Mucosa of stomach (tissue), 1 donor: Measurements from ENCODE around the gene TESK2.

Experiments used
- H3K27me3 ChIP-seq: one replicate; pipeline ENCODE4 v1.7.0; 2013; ENCODE audit warnings: mild to moderate bottlenecking, low read length; ENCODE audit not compliant: control insufficient read depth, insufficient read depth
- H3K36me3 ChIP-seq: one replicate; pipeline ENCODE4 v1.7.0; 2013; ENCODE audit warnings: low read length; ENCODE audit not compliant: control insufficient read depth, insufficient read depth
- H3K4me1 ChIP-seq: one replicate; pipeline ENCODE4 v1.7.0; 2013; ENCODE audit warnings: mild to moderate bottlenecking, low read length; ENCODE audit not compliant: control insufficient read depth, insufficient read depth
- H3K4me3 ChIP-seq: one replicate; pipeline ENCODE4 v1.7.0; 2013; ENCODE audit warnings: low read length
- H3K9ac ChIP-seq: one replicate; pipeline ENCODE4 v1.7.0; 2013; ENCODE audit warnings: mild to moderate bottlenecking, low read length, moderate library complexity
- H3K9me3 ChIP-seq: one replicate; pipeline ENCODE4 v1.7.0; 2013; ENCODE audit warnings: mild to moderate bottlenecking, low read length, moderate library complexity; ENCODE audit not compliant: control insufficient read depth
- donor health status: Pancreatic carcinoma.

Gene TESK2

DNA sequence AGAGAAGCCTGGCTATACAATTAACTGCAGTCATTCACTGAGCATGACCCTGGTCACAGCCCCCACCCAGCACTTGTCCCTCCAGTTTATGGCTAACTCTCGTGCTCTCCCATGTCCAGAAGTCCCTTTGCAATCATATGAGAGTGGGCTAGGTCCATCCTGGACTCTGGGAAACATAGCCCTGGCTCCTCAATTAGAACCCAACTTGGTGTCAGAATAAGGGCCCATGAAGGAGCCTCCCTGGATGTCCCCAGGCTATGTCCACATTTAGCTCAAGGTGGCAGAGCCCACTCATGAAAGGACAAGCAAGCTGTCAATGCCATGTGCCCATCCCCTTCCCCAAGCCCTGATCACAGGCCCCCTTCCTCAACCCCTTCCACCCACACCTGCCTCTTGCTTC is 191.7 kb downstream of the TESK2 start:
- H3K4me3 ChIP-seq, result no peak overlapping the region
- no peaks in the 10 kb centered on the region for H3K27me3 ChIP-seq
- no peaks in the 10 kb centered on the region for H3K9me3 ChIP-seq
- H3K4me1 ChIP-seq, result peaks cover 2% of the 10 kb centered on the region
- no peaks in the 10 kb centered on the region for H3K36me3 ChIP-seq
- no peak overlapping the region for H3K9ac ChIP-seq

DNA sequence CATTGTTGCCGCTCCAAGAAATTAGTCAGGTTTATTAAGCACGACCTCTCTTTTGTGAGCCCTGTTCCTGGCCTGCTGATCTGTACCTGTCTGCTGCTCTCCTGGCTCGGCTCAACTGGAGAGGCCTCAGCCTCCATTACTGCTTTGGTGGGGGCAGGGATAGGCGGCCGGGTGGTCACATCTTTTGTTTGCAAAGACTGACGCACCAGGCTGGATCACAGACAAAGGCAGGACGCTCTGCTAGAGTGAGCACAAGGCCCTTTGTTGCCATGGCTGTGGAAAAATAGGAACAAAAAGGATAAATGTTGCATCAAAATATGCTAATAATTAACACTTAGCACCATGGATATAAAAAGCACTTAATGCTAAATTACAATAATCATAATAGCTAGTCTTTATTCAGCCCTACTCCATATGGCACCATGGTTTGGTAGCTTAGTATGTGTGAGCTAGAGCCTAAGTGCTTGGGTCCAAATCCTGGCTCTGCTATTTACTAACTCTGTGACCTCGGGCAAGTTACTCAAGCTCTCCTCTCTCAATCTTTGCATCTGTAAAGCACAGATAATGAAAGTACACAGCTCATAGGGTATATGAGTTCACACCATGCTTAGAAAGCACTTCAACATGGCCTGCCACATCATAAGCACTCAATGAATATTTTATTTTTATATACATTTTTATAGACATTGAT is 193.2 kb downstream of the TESK2 start:
- H3K36me3 ChIP-seq, result no peaks in the 10 kb centered on the region
- H3K4me3 ChIP-seq, result no peak overlapping the region
- no peaks in the 10 kb centered on the region for H3K9me3 ChIP-seq
- no peak overlapping the region for H3K9ac ChIP-seq
- no peaks in the 10 kb centered on the region for H3K27me3 ChIP-seq
- no peaks in the 10 kb centered on the region for H3K4me1 ChIP-seq
